ENCODE results near the gene TAX1BP1. TPM values are rescaled to one million over a fixed set of nuclear protein-coding genes. Genes with fewer than 3 reads are reported as not detected.

Gene TAX1BP1
- total RNA-seq, 1 experiment from 2014 or later = 65.3 TPM

- Histone ChIP-seq H3K9me3 (ENCODE audit: low read length) (no peaks in the 10 kb centered on the region), H3K9ac (ENCODE audit: low read length) (no peak overlapping the region), H3K36me3 (ENCODE audit: insufficient read depth, low read length) (peaks cover 23% of the 10 kb centered on the region; the same call in 1 of the 2 replicates), H2AFZ (ENCODE audit: low read length) (no peak overlapping the region), H3K9me2 (replicated peaks; ENCODE audit: insufficient read depth, low read length) (no peaks in the 10 kb centered on the region), H3K4me3 (ENCODE audit: low read length) (no peak overlapping the region), H4K20me1 (ENCODE audit: insufficient read depth, low read depth, low read length) (no peaks in the 10 kb centered on the region), H3K27ac (ENCODE audit: low read length) (no peak overlapping the region), H3K27me3 (ENCODE audit: low read length) (no peaks in the 10 kb centered on the region), H3K4me2 (ENCODE audit: low read depth, low read length, poor library complexity, severe bottlenecking) (no peak overlapping the region), H3K4me1 (ENCODE audit: low read length) (no peaks in the 10 kb centered on the region), H3K79me2 (ENCODE audit: low read length) (peaks cover 7% of the 10 kb centered on the region)
- no peak for DNase-seq
Observed at GRCh38 chr7:27795977-27796376, 56.0 kb downstream of the TAX1BP1 start.

GRCh38 chr7:27799212-27799611, 59.2 kb downstream of the TAX1BP1 start:
- no peaks in the 10 kb centered on the region for H3K4me1 ChIP-seq (ENCODE audit: low read length)
- no peaks in the 10 kb centered on the region for H3K27me3 ChIP-seq (ENCODE audit: low read length)
- peaks cover 8% of the 10 kb centered on the region; the same call in 1 of the 2 replicates for H3K36me3 ChIP-seq (ENCODE audit: insufficient read depth, low read length)
- H3K4me3 ChIP-seq (ENCODE audit: low read length) = no peak overlapping the region
- H3K27ac ChIP-seq (ENCODE audit: low read length) = no peak overlapping the region
- no peaks in the 10 kb centered on the region for H3K9me2 ChIP-seq (replicated peaks; ENCODE audit: insufficient read depth, low read length)
- peaks cover 13% of the 10 kb centered on the region for H3K79me2 ChIP-seq (ENCODE audit: low read length)
- no peaks in the 10 kb centered on the region for H3K9me3 ChIP-seq (ENCODE audit: low read length)
- no peaks in the 10 kb centered on the region for H4K20me1 ChIP-seq (ENCODE audit: insufficient read depth, low read depth, low read length)
- no peak for DNase-seq
- no peak overlapping the region for H2AFZ ChIP-seq (ENCODE audit: low read length)
- no peak overlapping the region for H3K4me2 ChIP-seq (ENCODE audit: low read depth, low read length, poor library complexity, severe bottlenecking)
- no peak overlapping the region for H3K9ac ChIP-seq (ENCODE audit: low read length)

- H3K9me3 ChIP-seq (ENCODE audit: low read length) = no peaks in the 10 kb centered on the region
- no peaks in the 10 kb centered on the region; the same call in 1 of the 2 replicates for H3K9me2 ChIP-seq (replicated peaks; ENCODE audit: insufficient read depth, low read length)
- peaks cover 11% of the 10 kb centered on the region for H3K79me2 ChIP-seq (ENCODE audit: low read length)
- H4K20me1 ChIP-seq (ENCODE audit: insufficient read depth, low read depth, low read length) = no peaks in the 10 kb centered on the region
- H3K4me1 ChIP-seq (ENCODE audit: low read length) = peaks cover 3% of the 10 kb centered on the region; the same call in 1 of the 2 replicates
- no peaks in the 10 kb centered on the region for H3K27me3 ChIP-seq (ENCODE audit: low read length)
- H3K36me3 ChIP-seq (ENCODE audit: insufficient read depth, low read length) = no peaks in the 10 kb centered on the region
- H3K9ac ChIP-seq (ENCODE audit: low read length) = no peak overlapping the region
- no peak overlapping the region for H3K27ac ChIP-seq (ENCODE audit: low read length)
- no peak overlapping the region for H2AFZ ChIP-seq (ENCODE audit: low read length)
- no peak for DNase-seq
- no peak overlapping the region for H3K4me2 ChIP-seq (ENCODE audit: low read depth, low read length, poor library complexity, severe bottlenecking)
- no peak overlapping the region for H3K4me3 ChIP-seq (ENCODE audit: low read length)
Observed at GRCh38 chr7:27802999-27803398, 63.0 kb downstream of the TAX1BP1 start.

GRCh38 chr7:27804139-27804538, 64.2 kb downstream of the TAX1BP1 start:
- Histone ChIP-seq H4K20me1 (ENCODE audit: insufficient read depth, low read depth, low read length) (no peaks in the 10 kb centered on the region), H3K4me1 (ENCODE audit: low read length) (peaks cover 14% of the 10 kb centered on the region), H2AFZ (ENCODE audit: low read length) (no peak overlapping the region), H3K79me2 (ENCODE audit: low read length) (peaks cover 8% of the 10 kb centered on the region), H3K4me2 (ENCODE audit: low read depth, low read length, poor library complexity, severe bottlenecking) (no peak overlapping the region), H3K9me3 (ENCODE audit: low read length) (no peaks in the 10 kb centered on the region), H3K9me2 (replicated peaks; ENCODE audit: insufficient read depth, low read length) (no peaks in the 10 kb centered on the region; the same call in 1 of the 2 replicates), H3K9ac (ENCODE audit: low read length) (no peak overlapping the region), H3K27me3 (ENCODE audit: low read length) (no peaks in the 10 kb centered on the region), H3K27ac (ENCODE audit: low read length) (no peak overlapping the region), H3K36me3 (ENCODE audit: insufficient read depth, low read length) (no peaks in the 10 kb centered on the region), H3K4me3 (ENCODE audit: low read length) (no peak overlapping the region)
- no peak for DNase-seq

GRCh38 chr7:27808626-27809025, 68.7 kb downstream of the TAX1BP1 start:
- no peak overlapping the region for H2AFZ ChIP-seq (ENCODE audit: low read length)
- no peaks in the 10 kb centered on the region for H4K20me1 ChIP-seq (ENCODE audit: insufficient read depth, low read depth, low read length)
- H3K4me3 ChIP-seq (ENCODE audit: low read length) = no peak overlapping the region
- no peaks in the 10 kb centered on the region for H3K36me3 ChIP-seq (ENCODE audit: insufficient read depth, low read length)
- no peak for DNase-seq
- H3K79me2 ChIP-seq (ENCODE audit: low read length) = peaks cover 8% of the 10 kb centered on the region
- H3K4me2 ChIP-seq (ENCODE audit: low read depth, low read length, poor library complexity, severe bottlenecking) = no peak overlapping the region
- H3K27ac ChIP-seq (ENCODE audit: low read length) = no peak overlapping the region
- no peak overlapping the region for H3K9ac ChIP-seq (ENCODE audit: low read length)
- H3K27me3 ChIP-seq (ENCODE audit: low read length) = no peaks in the 10 kb centered on the region
- peaks cover 21% of the 10 kb centered on the region for H3K4me1 ChIP-seq (ENCODE audit: low read length)
- H3K9me3 ChIP-seq (ENCODE audit: low read length) = no peaks in the 10 kb centered on the region
- no peaks in the 10 kb centered on the region; the same call in 1 of the 2 replicates for H3K9me2 ChIP-seq (replicated peaks; ENCODE audit: insufficient read depth, low read length)

GRCh38 chr7:27810186-27810585, 70.2 kb downstream of the TAX1BP1 start:
- no peak overlapping the region for H3K27ac ChIP-seq (ENCODE audit: low read length)
- H3K9me2 ChIP-seq (replicated peaks; ENCODE audit: insufficient read depth, low read length) = no peaks in the 10 kb centered on the region; the same call in 1 of the 2 replicates
- H3K4me3 ChIP-seq (ENCODE audit: low read length) = no peak overlapping the region
- no peaks in the 10 kb centered on the region for H3K36me3 ChIP-seq (ENCODE audit: insufficient read depth, low read length)
- H3K27me3 ChIP-seq (ENCODE audit: low read length) = no peaks in the 10 kb centered on the region
- peaks cover 21% of the 10 kb centered on the region for H3K4me1 ChIP-seq (ENCODE audit: low read length)
- peaks cover 5% of the 10 kb centered on the region; the same call in 1 of the 2 replicates for H3K79me2 ChIP-seq (ENCODE audit: low read length)
- no peak overlapping the region for H3K9ac ChIP-seq (ENCODE audit: low read length)
- H3K4me2 ChIP-seq (ENCODE audit: low read depth, low read length, poor library complexity, severe bottlenecking) = no peak overlapping the region
- no peaks in the 10 kb centered on the region for H3K9me3 ChIP-seq (ENCODE audit: low read length)
- no peaks in the 10 kb centered on the region for H4K20me1 ChIP-seq (ENCODE audit: insufficient read depth, low read depth, low read length)
- no peak overlapping the region for H2AFZ ChIP-seq (ENCODE audit: low read length)
- DNase-seq = no peak

DNA sequence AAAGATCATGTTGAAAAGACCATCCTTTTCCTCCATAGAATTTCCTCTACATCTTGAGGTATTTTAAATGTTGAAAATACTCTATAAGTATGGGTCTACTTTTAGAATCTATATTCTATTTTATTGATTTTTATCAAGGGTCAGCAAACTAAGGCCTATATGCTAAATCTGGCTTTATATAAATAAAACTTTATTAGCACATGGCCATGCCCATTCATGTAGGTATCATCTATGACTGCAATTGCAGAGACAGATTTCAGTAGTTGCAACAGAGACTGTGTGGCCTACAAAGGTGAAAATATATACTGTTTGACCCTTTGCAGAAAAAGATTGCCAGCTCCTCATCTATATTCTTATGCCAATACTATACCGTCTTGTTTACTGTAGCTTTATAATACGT, 72.7 kb downstream of the TAX1BP1 start:
- no peak overlapping the region for H2AFZ ChIP-seq (ENCODE audit: low read length)
- H4K20me1 ChIP-seq (ENCODE audit: insufficient read depth, low read depth, low read length) = no peaks in the 10 kb centered on the region
- no peaks in the 10 kb centered on the region for H3K9me3 ChIP-seq (ENCODE audit: low read length)
- no peak overlapping the region for H3K27ac ChIP-seq (ENCODE audit: low read length)
- no peak overlapping the region for H3K4me3 ChIP-seq (ENCODE audit: low read length)
- H3K9me2 ChIP-seq (replicated peaks; ENCODE audit: insufficient read depth, low read length) = no peaks in the 10 kb centered on the region; the same call in 1 of the 2 replicates
- H3K27me3 ChIP-seq (ENCODE audit: low read length) = no peaks in the 10 kb centered on the region
- peaks cover 5% of the 10 kb centered on the region; the same call in 1 of the 2 replicates for H3K79me2 ChIP-seq (ENCODE audit: low read length)
- peaks cover 33% of the 10 kb centered on the region for H3K4me1 ChIP-seq (ENCODE audit: low read length)
- H3K9ac ChIP-seq (ENCODE audit: low read length) = no peak overlapping the region
- H3K4me2 ChIP-seq (ENCODE audit: low read depth, low read length, poor library complexity, severe bottlenecking) = no peak overlapping the region
- no peaks in the 10 kb centered on the region for H3K36me3 ChIP-seq (ENCODE audit: insufficient read depth, low read length)
- DNase-seq = no peak

DNA sequence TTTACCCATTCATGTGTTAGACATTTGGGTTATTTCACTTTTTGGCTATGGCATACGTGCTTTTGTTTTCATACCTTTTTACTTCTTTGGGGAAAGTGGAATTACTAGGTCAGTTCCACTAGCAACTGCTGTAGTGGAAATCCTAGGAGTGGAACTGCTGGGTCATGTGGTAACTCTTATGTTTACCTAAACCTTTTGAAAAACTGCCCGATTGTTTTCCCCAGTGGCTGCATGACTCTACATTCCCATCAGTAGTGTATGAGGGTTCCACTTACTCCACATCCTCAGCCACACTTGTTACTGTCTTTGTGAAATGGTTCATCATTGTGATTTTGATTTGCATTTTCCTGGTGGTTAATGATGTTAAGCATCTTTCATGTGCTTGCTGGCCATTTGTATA, 82.3 kb downstream of the TAX1BP1 start:
- no peak for DNase-seq
- Histone ChIP-seq H3K9me3 (ENCODE audit: low read length) (no peaks in the 10 kb centered on the region), H3K79me2 (ENCODE audit: low read length) (no peaks in the 10 kb centered on the region), H3K27ac (ENCODE audit: low read length) (no peak overlapping the region), H3K4me2 (ENCODE audit: low read depth, low read length, poor library complexity, severe bottlenecking) (no peak overlapping the region), H3K9me2 (replicated peaks; ENCODE audit: insufficient read depth, low read length) (no peaks in the 10 kb centered on the region), H4K20me1 (ENCODE audit: insufficient read depth, low read depth, low read length) (no peaks in the 10 kb centered on the region), H3K27me3 (ENCODE audit: low read length) (no peaks in the 10 kb centered on the region), H3K4me3 (ENCODE audit: low read length) (no peak overlapping the region), H3K4me1 (ENCODE audit: low read length) (peaks cover 14% of the 10 kb centered on the region), H3K9ac (ENCODE audit: low read length) (no peak overlapping the region), H2AFZ (ENCODE audit: low read length) (no peak overlapping the region), H3K36me3 (ENCODE audit: insufficient read depth, low read length) (no peaks in the 10 kb centered on the region)

All from Karpas-422 (cell line).